GM12878 (cell line): ENCODE results near the gene ITPRIPL2. TPM values are rescaled to one million over a fixed set of nuclear protein-coding genes. Genes with fewer than 3 reads are reported as not detected.

Source experiments
- ATAC-seq: fragments of 200-7000 bp; cut with Tn5 transposase; 3 replicates; pipeline ENCODE4 v1.9.1; 2020; ENCODE audit warnings: mild to moderate bottlenecking, moderate library complexity
- BruUV-seq: library from RNA; stranded (reverse); fragments of 400-500 nt; replicated peaks from 2 replicates; lab custom pipeline; 2021; lab: Mats Ljungman, UMichigan
- CTCF ChIA-PET: fragments of 300-600 bp; sonication (Branson Sonifier 250); formaldehyde crosslinking; extraction: SDS; loops from one replicate; lab custom pipeline; 2021; ENCODE audit warnings: inconsistent platforms; lab: Yijun Ruan, JAX
- POLR2A ChIA-PET: fragments of 350-600 bp; formaldehyde crosslinking; extraction: SDS; loops from one replicate; lab custom pipeline; 2021; ENCODE audit warnings: inconsistent platforms; lab: Charles Lee
- RAD21 ChIA-PET: fragments of 300-600 bp; sonication (Branson Sonifier 250); formaldehyde crosslinking; loops from one replicate; lab custom pipeline; 2023; ENCODE audit warnings: antibody characterized with exemption; ENCODE audit not compliant: unreplicated experiment; lab: Charles Lee
- SMC1A ChIA-PET: fragments of 300-600 bp; sonication (Branson Sonifier 250); formaldehyde crosslinking; loops from one replicate; lab custom pipeline; 2023; ENCODE audit not compliant: unreplicated experiment, uncharacterized antibody; lab: Charles Lee
- DNase-seq: peaks from one replicate; pipeline ENCODE4 v3.0.0-alpha.2; 2011; ENCODE audit warnings: low read depth, low spot score
- FAIRE-seq: peaks from 3 replicates; lab custom pipeline; 2011; peaks lifted over from hg19 to GRCh38; lab: Jason Lieb, UNC
- H2AFZ ChIP-seq: 2 replicates; pipeline ENCODE4 v1.6.0; 2011; ENCODE audit warnings: low read depth, low read length, control low read depth; ENCODE audit not compliant: control insufficient read depth
- H3K27ac ChIP-seq: 2 replicates; pipeline ENCODE4 v1.5.1; 2011; ENCODE audit warnings: control low read depth; ENCODE audit not compliant: control insufficient read depth, insufficient read depth
- H3K27me3 ChIP-seq, 2 experiments: replicated peaks in 1 of 2; 2 replicates each; pipeline versions ENCODE4 v1.6.0 to v1.6.1; 2011; ENCODE audit warnings: low read length in 1 of 2; ENCODE audit not compliant: control insufficient read depth in 2 of 2, insufficient read depth in 2 of 2
- H3K36me3 ChIP-seq, 2 experiments: 2 replicates each; pipeline ENCODE4 v1.5.1; 2011; ENCODE audit warnings: low read length in 1 of 2; ENCODE audit not compliant: control insufficient read depth in 2 of 2, insufficient read depth in 2 of 2
- H3K4me1 ChIP-seq: 2 replicates; pipeline ENCODE4 v1.6.1; 2011; ENCODE audit warnings: mild to moderate bottlenecking, low read length, moderate library complexity, mixed read lengths; ENCODE audit not compliant: control insufficient read depth, insufficient read depth
- H3K4me2 ChIP-seq: 2 replicates; pipeline ENCODE4 v1.6.0; 2011; ENCODE audit warnings: control low read depth; ENCODE audit not compliant: control insufficient read depth, insufficient read depth
- H3K4me3 ChIP-seq: fragments of 200-600 bp; sonication (generic); 2 replicates; pipeline ENCODE4 v1.5.1; 2016
- H3K79me2 ChIP-seq: 2 replicates; pipeline ENCODE4 v1.6.0; 2011; ENCODE audit warnings: low read length; ENCODE audit not compliant: control insufficient read depth, insufficient read depth
- H3K9ac ChIP-seq: 2 replicates; pipeline ENCODE4 v1.8.0; 2011; ENCODE audit warnings: low read length, control low read depth, mixed read lengths; ENCODE audit not compliant: control insufficient read depth, insufficient read depth
- H3K9me3 ChIP-seq: replicated peaks from 3 replicates; pipeline ENCODE4 v1.5.1; 2011; ENCODE audit warnings: mild to moderate bottlenecking, low read length; ENCODE audit not compliant: control insufficient read depth, insufficient read depth
- H4K20me1 ChIP-seq: 2 replicates; pipeline ENCODE4 v1.6.0; 2011; ENCODE audit not compliant: control insufficient read depth, insufficient read depth
- BRCA1 ChIP-seq: IDR thresholded peaks from 2 replicates; pipeline ENCODE4 v1.6.1; 2011; ENCODE audit warnings: low read depth, low read length, improper control_type of control experiment
- HDAC6 ChIP-seq: fragments of 200-600 bp; sonication (generic); IDR thresholded peaks from one replicate; pipeline ENCODE4 v1.8.0; 2017; ENCODE audit warnings: antibody characterized with exemption; ENCODE audit not compliant: unreplicated experiment
- IKZF1 ChIP-seq: fragments of 450-650 bp; conservative IDR thresholded peaks from 2 replicates; pipeline ENCODE4 v1.6.1; 2017; ENCODE audit warnings: antibody characterized with exemption, mild to moderate bottlenecking
- IKZF2 ChIP-seq, 2 experiments: fragments of 450-650 bp; IDR thresholded peaks; 2 replicates each; pipeline ENCODE4 v1.6.1; 2017; ENCODE audit warnings: mild to moderate bottlenecking in 2 of 2, moderate library complexity in 2 of 2
- NBN ChIP-seq: fragments of 450-650 bp; IDR thresholded peaks from 2 replicates; pipeline ENCODE4 v1.6.1; 2016
- NR2F1 ChIP-seq: fragments of 450-650 bp; conservative IDR thresholded peaks from 2 replicates; pipeline ENCODE4 v1.6.1; 2017; ENCODE audit warnings: mild to moderate bottlenecking
- YY1 ChIP-seq: IDR thresholded peaks from 2 replicates; pipeline ENCODE4 v1.6.1; 2011; ENCODE audit warnings: low read depth, mild to moderate bottlenecking, low read length
- ZSCAN29 ChIP-seq: fragments of 450-650 bp; IDR thresholded peaks from 2 replicates; pipeline ENCODE4 v1.6.1; 2017; ENCODE audit warnings: mild to moderate bottlenecking, moderate library complexity
- WGBS: methylation state at CpG from one replicate; pipeline ENCODE4 v1.1.6; 2016; ENCODE audit warnings: low lambda C conversion rate; ENCODE audit not compliant: insufficient replicate concordance, insufficient coverage; ENCODE audit errors: missing lambda C conversion rate; 5-methylcytosine and 5-hydroxymethylcytosine counted together
- in situ Hi-C: fragments of 300-500 bp; cut with MboI; formaldehyde crosslinking; loops from 9 replicates; pipeline ENCODE4 v1.14.3; 2018; ENCODE audit warnings: mixed read lengths
- intact Hi-C: fragments of 100-400 bp; cut with micrococcal nuclease; formaldehyde crosslinking; loops from one replicate; pipeline ENCODE4 v1.14.2; 2022; ENCODE audit not compliant: unreplicated experiment
- polyA plus RNA-seq, 11 experiments: library from polyadenylated mRNA; depleted of rRNA in 4 of 11; unstranded in 6 of 11; stranded (reverse) in 5 of 11; fragments of >200 nt; fragmentation: Nextera tagmentation in 4 of 11; fragmentation: Illumina TruSeq in 1 of 11; extraction: Ambion mirVana in 4 of 11; extraction: Trizol in 1 of 11; gene quantifications; 1 replicate in 1 of 11; 2 replicates in 10 of 11; pipeline versions ENCODE4 v1.2.1 to v1.2.3, GENCODE V29; 2011 to 2016; ENCODE audit warnings: inconsistent platforms in 2 of 11, missing spikeins in 2 of 11, low read depth in 1 of 11
- total RNA-seq, 4 experiments: library from RNA; depleted of rRNA in 3 of 4; stranded (reverse); fragments of >200 nt in 3 of 4; fragmentation: Illumina TruSeq in 1 of 4; extraction: Trizol in 1 of 4; gene quantifications; 2 replicates each; pipeline versions ENCODE4 v1.2.1 to v1.2.3, GENCODE V29; 2013 to 2021
- TF ChIP-seq, protein P1 (sequence below): IDR thresholded peaks from 2 replicates; pipeline ENCODE4 v1.6.1; 2012; ENCODE audit warnings: low read depth, low read length, improper control_type of control experiment
- TF ChIP-seq, protein P2 (sequence below): fragments of 450-650 bp; IDR thresholded peaks from 2 replicates; pipeline ENCODE4 v1.6.1; 2018; ENCODE audit warnings: borderline replicate concordance, mild to moderate bottlenecking; ENCODE audit not compliant: partially characterized antibody
- TF ChIP-seq, protein P3 (sequence below): IDR thresholded peaks from 2 replicates; pipeline ENCODE4 v1.6.1; 2011; ENCODE audit warnings: mild to moderate bottlenecking, low read depth, low read length, moderate library complexity; ENCODE audit not compliant: insufficient replicate concordance

Gene ITPRIPL2
- total and polyA plus RNA-seq, 10 of the 15 experiments (the other 5 are each of a cell fraction or from before 2014, with no cell fraction given) = 0.48 to 14.3 (median 3.5) TPM

DNA sequence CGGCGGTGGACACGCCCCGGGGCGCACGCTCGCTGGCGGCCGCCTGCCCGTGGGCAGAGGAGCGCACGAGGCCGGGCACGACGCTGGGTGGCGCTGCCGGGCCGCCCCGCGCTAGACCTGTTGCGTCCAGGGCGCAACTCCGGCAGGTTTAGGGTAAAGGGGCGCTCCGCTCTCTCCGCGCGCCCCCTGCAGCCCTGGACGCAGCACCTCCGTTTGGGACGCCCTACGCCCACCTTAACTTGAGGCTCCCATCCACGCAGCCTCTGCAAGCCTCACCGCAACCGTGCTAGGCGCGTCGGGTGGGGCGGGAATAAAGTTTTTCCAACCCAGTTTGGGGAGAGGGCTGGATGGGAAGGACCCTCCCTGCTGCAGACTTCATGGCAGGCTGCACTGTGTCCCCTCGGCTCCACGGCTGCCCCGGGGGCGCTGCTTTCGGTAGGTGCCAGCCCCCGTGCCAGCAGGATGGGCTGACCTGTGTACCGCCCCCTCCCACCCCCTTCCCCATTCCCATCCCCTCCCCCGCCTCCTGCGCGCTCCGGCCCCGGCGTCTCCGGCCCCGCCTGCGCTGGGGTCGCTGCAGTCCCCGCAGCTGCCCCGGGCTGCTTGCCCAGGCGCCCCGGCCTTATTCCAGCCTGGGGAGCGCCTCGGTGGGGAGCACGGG lies 54.1 kb downstream of the ITPRIPL2 start, which contains the start of gene SYT17 (continued):
- TF ChIP-seq BRCA1 = no peak

DNA sequence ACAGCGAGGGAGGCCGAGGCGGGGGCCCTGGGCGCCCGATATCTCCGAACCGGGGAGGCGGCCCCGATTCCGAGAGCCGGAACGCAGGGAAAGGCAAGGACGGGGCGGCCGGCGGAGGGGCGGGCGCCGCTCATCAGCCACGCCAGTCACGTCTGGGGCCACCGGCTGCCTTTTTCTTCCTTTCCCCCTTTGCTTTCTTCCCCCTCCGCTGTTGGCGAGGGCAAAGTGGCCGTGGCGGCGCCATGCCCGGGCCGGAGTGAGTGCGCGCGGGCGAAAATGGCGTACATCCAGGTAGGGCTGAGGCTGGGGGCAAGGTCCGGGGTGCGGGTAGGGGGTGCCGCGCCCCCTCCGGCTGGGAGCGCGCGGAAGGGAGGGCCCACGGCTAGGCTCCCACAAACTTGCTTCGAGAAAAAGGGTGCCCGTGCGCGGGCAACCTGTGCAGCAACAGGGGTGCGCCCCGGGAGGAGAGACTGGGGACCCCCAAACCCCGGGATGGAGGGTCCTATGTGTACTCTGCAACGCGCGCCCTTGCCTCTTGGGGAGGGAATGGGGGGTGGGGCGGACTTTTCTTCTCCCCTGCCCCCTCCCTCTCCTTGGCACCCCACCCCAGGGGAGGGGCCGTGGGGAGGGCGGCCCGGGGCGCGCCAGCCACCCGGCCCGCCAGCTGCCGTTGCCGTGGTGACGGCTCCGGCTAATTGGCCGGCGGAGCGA lies 54.8 kb downstream of the ITPRIPL2 start:
- ChIA-PET RAD21 (interaction anchor here (1.1 kb wide), 1 partner anchor 11 kb away, joined by 4 read pairs; no protein-coding TSS in a partner anchor), CTCF (interaction anchor here (2.5 kb wide), 1 partner anchor 11 kb away, joined by 8 read pairs; no protein-coding TSS in a partner anchor)
- ATAC-seq (peak; percentile 58), DNase-seq (no peak)
- H3K79me2 ChIP-seq = no peaks in the 10 kb centered on the region
- intact Hi-C loops = loop anchor here (10.0 kb wide), 1 partner anchor 336 kb away; no protein-coding TSS in a partner anchor
- TF ChIP-seq YY1 (peak; percentile 58; the same call in 1 of the 2 replicates), IKZF1 (peak; percentile 24; the same call in 1 of the 2 replicates), NR2F1 (no peak), ZSCAN29 (no peak), HDAC6 (peak; percentile 86), IKZF2 (IDR thresholded peaks at IDR 0.05) (no peak), NBN (no peak)
- TF ChIP-seq, protein P1, sequence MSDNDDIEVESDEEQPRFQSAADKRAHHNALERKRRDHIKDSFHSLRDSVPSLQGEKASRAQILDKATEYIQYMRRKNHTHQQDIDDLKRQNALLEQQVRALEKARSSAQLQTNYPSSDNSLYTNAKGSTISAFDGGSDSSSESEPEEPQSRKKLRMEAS = no peak
- TF ChIP-seq, protein P2, sequence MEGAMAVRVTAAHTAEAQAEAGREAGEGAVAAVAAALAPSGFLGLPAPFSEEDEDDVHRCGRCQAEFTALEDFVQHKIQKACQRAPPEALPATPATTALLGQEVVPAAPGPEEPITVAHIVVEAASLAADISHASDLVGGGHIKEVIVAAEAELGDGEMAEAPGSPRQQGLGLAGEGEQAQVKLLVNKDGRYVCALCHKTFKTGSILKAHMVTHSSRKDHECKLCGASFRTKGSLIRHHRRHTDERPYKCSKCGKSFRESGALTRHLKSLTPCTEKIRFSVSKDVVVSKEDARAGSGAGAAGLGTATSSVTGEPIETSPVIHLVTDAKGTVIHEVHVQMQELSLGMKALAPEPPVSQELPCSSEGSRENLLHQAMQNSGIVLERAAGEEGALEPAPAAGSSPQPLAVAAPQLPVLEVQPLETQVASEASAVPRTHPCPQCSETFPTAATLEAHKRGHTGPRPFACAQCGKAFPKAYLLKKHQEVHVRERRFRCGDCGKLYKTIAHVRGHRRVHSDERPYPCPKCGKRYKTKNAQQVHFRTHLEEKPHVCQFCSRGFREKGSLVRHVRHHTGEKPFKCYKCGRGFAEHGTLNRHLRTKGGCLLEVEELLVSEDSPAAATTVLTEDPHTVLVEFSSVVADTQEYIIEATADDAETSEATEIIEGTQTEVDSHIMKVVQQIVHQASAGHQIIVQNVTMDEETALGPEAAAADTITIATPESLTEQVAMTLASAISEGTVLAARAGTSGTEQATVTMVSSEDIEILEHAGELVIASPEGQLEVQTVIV = no peak
- TF ChIP-seq, protein P3, sequence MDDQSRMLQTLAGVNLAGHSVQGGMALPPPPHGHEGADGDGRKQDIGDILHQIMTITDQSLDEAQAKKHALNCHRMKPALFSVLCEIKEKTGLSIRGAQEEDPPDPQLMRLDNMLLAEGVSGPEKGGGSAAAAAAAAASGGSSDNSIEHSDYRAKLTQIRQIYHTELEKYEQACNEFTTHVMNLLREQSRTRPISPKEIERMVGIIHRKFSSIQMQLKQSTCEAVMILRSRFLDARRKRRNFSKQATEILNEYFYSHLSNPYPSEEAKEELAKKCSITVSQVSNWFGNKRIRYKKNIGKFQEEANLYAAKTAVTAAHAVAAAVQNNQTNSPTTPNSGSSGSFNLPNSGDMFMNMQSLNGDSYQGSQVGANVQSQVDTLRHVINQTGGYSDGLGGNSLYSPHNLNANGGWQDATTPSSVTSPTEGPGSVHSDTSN = no peak
- TF ChIP-seq, all 136 proteins: peak for 3
- Histone ChIP-seq H2AFZ (peak overlapping the region; percentile 29; the same call in 1 of the 2 replicates), H3K4me3 (peak overlapping the region; percentile 21; the same call in 1 of the 2 replicates), H3K9me3 (no peaks in the 10 kb centered on the region), H3K36me3 (no peaks in the 10 kb centered on the region), H3K27ac (no peak overlapping the region), H3K9ac (no peak overlapping the region), H4K20me1 (no peaks in the 10 kb centered on the region), H3K4me1 (no peaks in the 10 kb centered on the region), H3K4me2 (peak overlapping the region; percentile 61), H3K27me3 (no peaks in the 10 kb centered on the region; a peak in 1 of 4 replicates)
- ChIA-PET SMC1A (interaction anchor here (0.8 to 0.9 kb wide), 2 partner anchors 11 to 195 kb away, joined by 3 read pairs; no protein-coding TSS in a partner anchor), POLR2A (no interaction called here)
- FAIRE-seq = no peak
- in situ Hi-C loops = no loop called here
- no TSS peak for BruUV-seq
- WGBS = 1% methylated on average over 19 of the region's 68 CpGs
